Gastroesophageal sphincter (tissue), 4 donors: Measurements from ENCODE around the gene CREBZF. TPM values are rescaled to one million over a fixed set of nuclear protein-coding genes. Genes with fewer than 3 reads are reported as not detected.

Experiments used
- ATAC-seq: fragments of 150-250 bp; one replicate; pipeline ENCODE4 v1.9.1; 2016; ENCODE audit warnings: mild to moderate bottlenecking, moderate library complexity
- H3K27ac ChIP-seq, 4 donors: fragments of 200-600 bp; sonication (generic) in 3 of 4; 1 replicate in 3 of 4; 2 replicates in 1 of 4; pipeline ENCODE4 v1.5.1; 2016 to 2019
- H3K27me3 ChIP-seq: fragments of 200-600 bp; sonication (generic); one replicate; pipeline ENCODE4 v1.5.1; 2019
- H3K36me3 ChIP-seq, 2 donors: fragments of 200-600 bp; sonication (generic); one replicate each; pipeline ENCODE4 v1.5.1; 2019; ENCODE audit warnings: control low read depth in 1 of 2
- H3K4me1 ChIP-seq, 3 donors: fragments of 200-600 bp; sonication (generic); 1 replicate in 2 of 3; 2 replicates in 1 of 3; pipeline ENCODE4 v1.5.1; 2016 to 2019; ENCODE audit warnings: control low read depth in 2 of 3
- H3K4me3 ChIP-seq, 2 donors: fragments of 200-600 bp; sonication (generic); one replicate each; pipeline ENCODE4 v1.5.1; 2019; ENCODE audit warnings: mild to moderate bottlenecking in 1 of 2, moderate library complexity in 1 of 2
- H3K9me3 ChIP-seq, 3 donors: fragments of 200-600 bp; sonication (generic); one replicate each; pipeline ENCODE4 v1.5.1; 2017 to 2019; ENCODE audit warnings: control low read depth in 2 of 3
- EP300 ChIP-seq: sonication (generic); formaldehyde crosslinking; IDR thresholded peaks from one replicate; pipeline ENCODE4 v1.6.1; 2017; ENCODE audit warnings: antibody characterized with exemption, mild to moderate bottlenecking
- POLR2A ChIP-seq, 2 donors: fragments of 450-650 bp; IDR thresholded peaks; one replicate each; pipeline ENCODE4 v1.6.1; 2017; ENCODE audit warnings: antibody characterized with exemption in 2 of 2, mild to moderate bottlenecking in 2 of 2, moderate library complexity in 1 of 2
- POLR2AphosphoS5 ChIP-seq: sonication (generic); formaldehyde crosslinking; IDR thresholded peaks from one replicate; pipeline ENCODE4 v1.6.1; 2017; ENCODE audit warnings: antibody characterized with exemption
- WGBS, 2 donors: methylation state at CpG; one replicate each; pipeline ENCODE4 v1.1.5; 2018; ENCODE audit warnings: low coverage in 1 of 2; 5-methylcytosine and 5-hydroxymethylcytosine counted together
- total RNA-seq, 4 donors: library from RNA; depleted of rRNA; stranded (reverse); fragments of >200 nt; gene quantifications; one replicate each; pipeline ENCODE4 v1.1.0, GENCODE V29; 2016
- TF ChIP-seq, protein P1 (sequence below), 4 experiments: fragments of 200-600 bp in 2 of 4; fragments of 450-650 bp in 2 of 4; sonication (generic) in 1 of 4; IDR thresholded peaks; one replicate each; pipeline ENCODE4 v1.5.1; 2017 to 2019; ENCODE audit warnings: antibody characterized with exemption in 4 of 4, mild to moderate bottlenecking in 2 of 4, moderate library complexity in 2 of 4

Gene CREBZF
- total RNA-seq, 4 donors from 2014 or later = 27.4 to 96.0 (median 46.0) TPM

GRCh38 chr11:85704967-85705366 is 40.0 kb upstream of the CREBZF start:
- no peak for ATAC-seq
- TF ChIP-seq, protein P1, sequence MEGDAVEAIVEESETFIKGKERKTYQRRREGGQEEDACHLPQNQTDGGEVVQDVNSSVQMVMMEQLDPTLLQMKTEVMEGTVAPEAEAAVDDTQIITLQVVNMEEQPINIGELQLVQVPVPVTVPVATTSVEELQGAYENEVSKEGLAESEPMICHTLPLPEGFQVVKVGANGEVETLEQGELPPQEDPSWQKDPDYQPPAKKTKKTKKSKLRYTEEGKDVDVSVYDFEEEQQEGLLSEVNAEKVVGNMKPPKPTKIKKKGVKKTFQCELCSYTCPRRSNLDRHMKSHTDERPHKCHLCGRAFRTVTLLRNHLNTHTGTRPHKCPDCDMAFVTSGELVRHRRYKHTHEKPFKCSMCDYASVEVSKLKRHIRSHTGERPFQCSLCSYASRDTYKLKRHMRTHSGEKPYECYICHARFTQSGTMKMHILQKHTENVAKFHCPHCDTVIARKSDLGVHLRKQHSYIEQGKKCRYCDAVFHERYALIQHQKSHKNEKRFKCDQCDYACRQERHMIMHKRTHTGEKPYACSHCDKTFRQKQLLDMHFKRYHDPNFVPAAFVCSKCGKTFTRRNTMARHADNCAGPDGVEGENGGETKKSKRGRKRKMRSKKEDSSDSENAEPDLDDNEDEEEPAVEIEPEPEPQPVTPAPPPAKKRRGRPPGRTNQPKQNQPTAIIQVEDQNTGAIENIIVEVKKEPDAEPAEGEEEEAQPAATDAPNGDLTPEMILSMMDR (IDR thresholded peaks at IDR 0.05) = no peak
- TF ChIP-seq POLR2AphosphoS5 = no peak
- no peak for TF ChIP-seq EP300
- TF ChIP-seq POLR2A (IDR thresholded peaks at IDR 0.05) = no peak
- no peaks in the 10 kb centered on the region for H3K4me1 ChIP-seq
- H3K4me3 ChIP-seq = no peak overlapping the region
- no peak overlapping the region for H3K27ac ChIP-seq
- H3K9me3 ChIP-seq = no peaks in the 10 kb centered on the region
- WGBS, 2 donors = 92 to 93% methylated on average over 2 to 3 of the region's 3 CpGs
- H3K27me3 ChIP-seq = no peaks in the 10 kb centered on the region
- H3K36me3 ChIP-seq = no peaks in the 10 kb centered on the region

DNA sequence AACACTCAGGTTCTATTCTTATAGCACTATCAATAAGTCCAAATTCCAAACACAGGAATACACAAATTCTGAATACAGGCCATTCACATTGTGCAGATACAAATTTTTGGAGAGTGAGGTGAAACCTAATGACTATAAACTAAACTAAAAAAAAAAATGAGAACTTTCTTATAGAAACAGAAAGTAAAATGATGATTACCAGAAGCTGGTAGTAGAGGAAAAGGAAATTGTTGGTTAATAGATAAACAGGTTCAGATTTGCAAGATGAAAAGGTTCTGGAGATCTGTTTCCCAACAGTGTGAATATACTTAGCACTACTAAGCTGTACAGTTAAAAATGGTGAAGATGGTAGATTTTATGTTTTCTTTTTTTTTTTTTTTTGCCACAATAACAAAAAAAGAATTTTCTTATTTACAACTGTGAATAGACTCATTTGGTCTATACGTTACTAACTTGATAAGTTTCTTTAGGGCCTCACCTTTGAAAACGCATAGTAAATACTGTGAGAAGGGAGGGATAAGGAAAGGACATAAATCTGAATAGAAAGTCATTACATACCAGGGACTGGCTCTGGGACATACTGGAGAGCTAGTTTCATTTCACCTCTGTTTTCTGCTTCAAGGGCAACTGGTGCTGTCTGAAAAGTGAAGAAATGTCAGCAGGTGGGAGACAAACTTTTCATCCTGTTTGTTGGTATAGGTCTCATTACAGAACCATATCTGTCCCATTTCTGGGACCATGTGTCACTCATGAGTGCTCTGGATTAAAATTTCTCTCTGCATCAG is 35.2 kb upstream of the CREBZF start:
- Histone ChIP-seq H3K27ac (no peak overlapping the region), H3K9me3 (no peaks in the 10 kb centered on the region), H3K4me3 (no peak overlapping the region), H3K27me3 (no peaks in the 10 kb centered on the region), H3K36me3 (no peaks in the 10 kb centered on the region), H3K4me1 (no peaks in the 10 kb centered on the region)
- 74 to 89% methylated on average over 2 of the region's 2 CpGs for WGBS, 2 donors
- ATAC-seq = no peak
- TF ChIP-seq EP300 = no peak
- TF ChIP-seq POLR2AphosphoS5 = no peak
- TF ChIP-seq POLR2A (IDR thresholded peaks at IDR 0.05) = no peak
- TF ChIP-seq, protein P1 (IDR thresholded peaks at IDR 0.05) = no peak

DNA sequence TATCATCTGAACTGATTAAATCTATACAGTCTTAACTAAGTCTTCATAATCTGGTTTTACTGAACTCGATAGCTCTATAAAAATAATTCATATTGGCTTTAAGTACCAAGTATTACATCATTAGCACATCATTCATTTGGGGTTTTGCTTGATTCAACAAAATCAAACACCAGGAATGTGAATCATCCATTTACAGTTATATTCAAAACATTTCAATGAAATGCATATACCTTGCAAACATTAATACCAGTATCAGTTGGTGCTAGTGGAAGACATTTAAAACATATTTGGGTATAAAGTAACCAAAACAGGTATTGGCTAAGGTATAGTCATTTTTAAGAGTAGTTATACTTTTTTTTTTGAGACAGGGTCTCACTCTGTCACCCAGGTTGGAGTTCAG is 33.3 kb upstream of the CREBZF start:
- Histone ChIP-seq H3K4me1 (no peaks in the 10 kb centered on the region), H3K27ac (no peak overlapping the region), H3K27me3 (no peaks in the 10 kb centered on the region), H3K36me3 (no peaks in the 10 kb centered on the region), H3K9me3 (no peaks in the 10 kb centered on the region), H3K4me3 (no peak overlapping the region)
- TF ChIP-seq, protein P1 (IDR thresholded peaks at IDR 0.05) = no peak
- TF ChIP-seq EP300 = no peak
- no peak for TF ChIP-seq POLR2A (IDR thresholded peaks at IDR 0.05)
- TF ChIP-seq POLR2AphosphoS5 = no peak
- WGBS, 2 donors = 80 to 89% methylated on average over 1 of the region's 1 CpG
- no peak for ATAC-seq

DNA sequence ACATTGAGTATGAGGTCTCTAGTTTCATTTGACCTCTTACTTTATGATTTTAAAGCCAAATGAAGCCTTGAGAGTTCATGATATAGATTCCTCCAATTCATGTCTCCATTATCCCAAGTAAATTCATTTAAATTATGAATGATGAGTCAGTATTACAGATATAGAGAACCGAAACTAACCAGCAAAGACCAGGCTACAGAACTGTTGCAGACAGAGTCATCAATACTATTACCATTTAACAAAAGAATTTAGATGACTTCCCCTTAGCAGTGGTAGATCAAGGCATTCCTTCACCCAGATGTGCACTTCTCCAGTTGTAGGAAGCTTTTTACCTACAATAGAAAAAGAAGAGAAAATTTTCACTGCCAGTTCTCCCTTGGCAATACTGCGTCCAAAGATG is 32.8 kb upstream of the CREBZF start:
- no peaks in the 10 kb centered on the region for H3K4me1 ChIP-seq
- WGBS, 2 donors = 92 to 97% methylated on average over 2 of the region's 2 CpGs
- TF ChIP-seq, protein P1 (IDR thresholded peaks at IDR 0.05) = no peak
- TF ChIP-seq EP300 (no peak), POLR2AphosphoS5 (no peak), POLR2A (IDR thresholded peaks at IDR 0.05) (no peak)
- H3K4me3 ChIP-seq = no peak overlapping the region
- H3K9me3 ChIP-seq = no peaks in the 10 kb centered on the region
- H3K27ac ChIP-seq = no peak overlapping the region
- H3K36me3 ChIP-seq = no peaks in the 10 kb centered on the region
- ATAC-seq = no peak
- H3K27me3 ChIP-seq = no peaks in the 10 kb centered on the region

GRCh38 chr11:85695546-85695945 is 30.6 kb upstream of the CREBZF start:
- H3K36me3 ChIP-seq = no peaks in the 10 kb centered on the region
- H3K9me3 ChIP-seq = no peaks in the 10 kb centered on the region
- no peaks in the 10 kb centered on the region for H3K27me3 ChIP-seq
- H3K4me3 ChIP-seq = no peak overlapping the region
- no peak for ATAC-seq
- H3K4me1 ChIP-seq = no peaks in the 10 kb centered on the region
- no peak overlapping the region for H3K27ac ChIP-seq
- TF ChIP-seq, protein P1 (IDR thresholded peaks at IDR 0.05) = no peak
- no peak for TF ChIP-seq POLR2A (IDR thresholded peaks at IDR 0.05)
- no peak for TF ChIP-seq EP300
- TF ChIP-seq POLR2AphosphoS5 = no peak
